ENCODE data around the gene ENOX2. TPM values are rescaled to one million over a fixed set of nuclear protein-coding genes. Genes with fewer than 3 reads are reported as not detected.

The ENOX2 gene
- polyA plus RNA-seq, 3 donors from 2014 or later, result 14.8 to 26.0 (median 22.2) TPM

Other genes with a start within 250 kb of the ENOX2 start
- gene ARHGAP36, start 155.1 kb upstream of the ENOX2 start, polyA plus RNA-seq, result not detected

All from immature natural killer cell (primary cell).